ENCODE measurements around the gene CDH23. TPM values are rescaled to one million over a fixed set of nuclear protein-coding genes. Genes with fewer than 3 reads are reported as not detected.
A peak's percentile ranks its signal among the peaks of the same experiment; 100 is the strongest.

Gene CDH23
- total and polyA plus RNA-seq, 10 of the 15 experiments (the other 5 are each of a cell fraction or from before 2014, with no cell fraction given), result 0.09 to 0.40 (median 0.15) TPM; not detected in 1

- Histone ChIP-seq H3K27ac (ENCODE audit: control insufficient read depth, insufficient read depth) (peak overlapping the region; percentile 82), H4K20me1 (ENCODE audit: control insufficient read depth, insufficient read depth) (no peaks in the 10 kb centered on the region), H3K4me1 (ENCODE audit: control insufficient read depth, insufficient read depth, low read length) (peaks cover 61% of the 10 kb centered on the region), H3K36me3 (ENCODE audit: control insufficient read depth in 2 of 2, insufficient read depth in 2 of 2, low read length in 1 of 2) (no peaks in the 10 kb centered on the region), H3K4me3 (peak overlapping the region; percentile 33; the same call in 1 of the 2 replicates), H3K9me3 (replicated peaks; ENCODE audit: control insufficient read depth, insufficient read depth, low read length) (no peaks in the 10 kb centered on the region; the same call in 2 of the 3 replicates), H3K79me2 (ENCODE audit: control insufficient read depth, insufficient read depth, low read length) (no peaks in the 10 kb centered on the region), H2AFZ (ENCODE audit: control insufficient read depth, low read depth, low read length) (peak overlapping the region; percentile 61), H3K9ac (ENCODE audit: control insufficient read depth, insufficient read depth, low read length) (peak overlapping the region; percentile 32), H3K4me2 (ENCODE audit: control insufficient read depth, insufficient read depth) (peak overlapping the region; percentile 89), H3K27me3 (replicated peaks in 1 of 2; ENCODE audit: control insufficient read depth in 2 of 2, insufficient read depth in 2 of 2, low read length in 1 of 2) (no peaks in the 10 kb centered on the region)
- ChIA-PET POLR2A (interaction anchor here (0.5 to 2.1 kb wide), 8 partner anchors 11 to 198 kb away, joined by 3 to 5 read pairs (median 4); no protein-coding TSS in a partner anchor), RAD21 (ENCODE audit: unreplicated experiment) (interaction anchor here (0.6 to 7.2 kb wide), 14 partner anchors 9 to 1826 kb away, joined by 3 to 53 read pairs (median 4); partner anchors contain the start of genes PSAP and SLC29A3), CTCF (interaction anchor here (0.6 to 8.9 kb wide), 17 partner anchors 8 to 378 kb away, joined by 3 to 116 read pairs (median 10); partner anchors contain the start of genes SLC29A3 and VSIR), SMC1A (ENCODE audit: uncharacterized antibody, unreplicated experiment) (interaction anchor here (0.7 to 5.9 kb wide), 15 partner anchors 9 to 712 kb away, joined by 3 to 31 read pairs (median 4); partner anchors contain the start of gene VSIR)
- ATAC-seq, result peak; percentile 45
- peak; percentile 20 for DNase-seq (ENCODE audit: low read depth, low spot score)
- intact Hi-C loops (cut with micrococcal nuclease; ENCODE audit: unreplicated experiment) (loop anchor here (1.0 to 10.0 kb wide), 4 partner anchors 34 to 207 kb away; no protein-coding TSS in a partner anchor), in situ Hi-C loops (cut with MboI) (no loop called here)
- no TSS peak for BruUV-seq (replicated peaks)
- WGBS (ENCODE audit: insufficient coverage, insufficient replicate concordance, low lambda C conversion rate, missing lambda C conversion rate), result 16% methylated on average over 17 of the region's 18 CpGs
- TF ChIP-seq FOXK2 (IDR thresholded peaks at IDR 0.05) (no peak), ZNF217 (IDR thresholded peaks at IDR 0.05) (no peak), ZNF687 (IDR thresholded peaks at IDR 0.05) (no peak), NR2F1 (conservative IDR thresholded peaks at IDR 0.05) (no peak), ZZZ3 (IDR thresholded peaks at IDR 0.05; ENCODE audit: control insufficient read depth, insufficient read length, low read depth) (no peak), ZNF24 (IDR thresholded peaks at IDR 0.05) (no peak), CREM (IDR thresholded peaks at IDR 0.05; ENCODE audit: low read depth) (peak; percentile 25; the same call in 1 of the 2 replicates), HDGF (IDR thresholded peaks at IDR 0.05) (peak; percentile 81), PAX5 (IDR thresholded peaks at IDR 0.05; ENCODE audit: borderline replicate concordance, low read depth, low read length) (peak; percentile 80; the same call in 1 of the 2 replicates), SPI1 (IDR thresholded peaks at IDR 0.05; ENCODE audit: borderline replicate concordance, insufficient read depth, low read depth, low read length) (no peak), FOXM1 (IDR thresholded peaks at IDR 0.05; ENCODE audit: low read depth, low read length) (peak; percentile 4; the same call in 1 of the 2 replicates), NFIC (IDR thresholded peaks at IDR 0.05; ENCODE audit: low read depth, low read length) (no peak)
- TF ChIP-seq, protein P1, sequence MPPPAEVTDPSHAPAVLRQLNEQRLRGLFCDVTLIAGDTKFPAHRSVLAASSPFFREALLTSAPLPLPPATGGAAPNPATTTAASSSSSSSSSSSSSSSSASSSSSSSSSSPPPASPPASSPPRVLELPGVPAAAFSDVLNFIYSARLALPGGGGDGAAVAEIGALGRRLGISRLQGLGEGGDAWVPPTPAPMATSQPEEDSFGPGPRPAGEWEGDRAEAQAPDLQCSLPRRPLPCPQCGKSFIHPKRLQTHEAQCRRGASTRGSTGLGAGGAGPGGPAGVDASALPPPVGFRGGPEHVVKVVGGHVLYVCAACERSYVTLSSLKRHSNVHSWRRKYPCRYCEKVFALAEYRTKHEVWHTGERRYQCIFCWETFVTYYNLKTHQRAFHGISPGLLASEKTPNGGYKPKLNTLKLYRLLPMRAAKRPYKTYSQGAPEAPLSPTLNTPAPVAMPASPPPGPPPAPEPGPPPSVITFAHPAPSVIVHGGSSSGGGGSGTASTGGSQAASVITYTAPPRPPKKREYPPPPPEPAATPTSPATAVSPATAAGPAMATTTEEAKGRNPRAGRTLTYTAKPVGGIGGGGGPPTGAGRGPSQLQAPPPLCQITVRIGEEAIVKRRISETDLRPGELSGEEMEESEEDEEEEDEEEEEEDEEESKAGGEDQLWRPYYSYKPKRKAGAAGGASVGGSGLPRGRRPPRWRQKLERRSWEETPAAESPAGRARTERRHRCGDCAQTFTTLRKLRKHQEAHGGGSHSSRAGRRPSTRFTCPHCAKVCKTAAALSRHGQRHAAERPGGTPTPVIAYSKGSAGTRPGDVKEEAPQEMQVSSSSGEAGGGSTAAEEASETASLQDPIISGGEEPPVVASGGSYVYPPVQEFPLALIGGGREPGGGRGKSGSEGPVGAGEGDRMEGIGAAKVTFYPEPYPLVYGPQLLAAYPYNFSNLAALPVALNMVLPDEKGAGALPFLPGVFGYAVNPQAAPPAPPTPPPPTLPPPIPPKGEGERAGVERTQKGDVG (CRISPR knock-in tag; IDR thresholded peaks at IDR 0.05), result no peak
- TF ChIP-seq, protein P2, sequence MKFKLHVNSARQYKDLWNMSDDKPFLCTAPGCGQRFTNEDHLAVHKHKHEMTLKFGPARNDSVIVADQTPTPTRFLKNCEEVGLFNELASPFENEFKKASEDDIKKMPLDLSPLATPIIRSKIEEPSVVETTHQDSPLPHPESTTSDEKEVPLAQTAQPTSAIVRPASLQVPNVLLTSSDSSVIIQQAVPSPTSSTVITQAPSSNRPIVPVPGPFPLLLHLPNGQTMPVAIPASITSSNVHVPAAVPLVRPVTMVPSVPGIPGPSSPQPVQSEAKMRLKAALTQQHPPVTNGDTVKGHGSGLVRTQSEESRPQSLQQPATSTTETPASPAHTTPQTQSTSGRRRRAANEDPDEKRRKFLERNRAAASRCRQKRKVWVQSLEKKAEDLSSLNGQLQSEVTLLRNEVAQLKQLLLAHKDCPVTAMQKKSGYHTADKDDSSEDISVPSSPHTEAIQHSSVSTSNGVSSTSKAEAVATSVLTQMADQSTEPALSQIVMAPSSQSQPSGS (IDR thresholded peaks at IDR 0.05; ENCODE audit: low read length), result no peak
- FAIRE-seq, result no peak
Observed at GRCh38 chr10:71694039-71694501, 297.4 kb downstream of the CDH23 start.

All from GM12878 (cell line).